OCI-LY1 (cell line): ENCODE results near the gene PCBP2.
"Not testable (repeated sequence)": the region's sequence is repeated elsewhere in the genome, so short reads cannot be mapped to it uniquely, and the experiment has no call there.

Source experiments
- H2AFZ ChIP-seq: fragments of 200-600 bp; sonication (generic), shearing (Covaris generic); 2 replicates; pipeline ENCODE4 v1.6.0; 2014; ENCODE audit warnings: antibody characterized with exemption, mild to moderate bottlenecking, low read length
- H3F3A ChIP-seq: fragments of 200-600 bp; sonication (generic), shearing (Covaris generic); 2 replicates; pipeline ENCODE4 v1.6.0; 2014; ENCODE audit warnings: mild to moderate bottlenecking, antibody characterized with exemption, low read length, moderate library complexity; ENCODE audit not compliant: insufficient read depth
- H3K27ac ChIP-seq: fragments of 200-600 bp; sonication (generic); 2 replicates; pipeline ENCODE4 v1.5.1; 2014; ENCODE audit warnings: low read length, mixed run types, mild to moderate bottlenecking, low read depth; ENCODE audit not compliant: poor library complexity, severe bottlenecking
- H3K27me3 ChIP-seq: fragments of 200-600 bp; sonication (generic); 2 replicates; pipeline ENCODE4 v1.6.0; 2014; ENCODE audit warnings: antibody characterized with exemption, mild to moderate bottlenecking, low read length, moderate library complexity; ENCODE audit not compliant: insufficient read depth
- H3K36me3 ChIP-seq: fragments of 200-600 bp; sonication (generic); 2 replicates; pipeline ENCODE4 v1.6.1; 2014; ENCODE audit warnings: mild to moderate bottlenecking, antibody characterized with exemption, low read length, moderate library complexity, mixed read lengths; ENCODE audit not compliant: insufficient read depth
- H3K4me1 ChIP-seq: fragments of 200-600 bp; sonication (generic); 2 replicates; pipeline ENCODE4 v1.5.1; 2014; ENCODE audit warnings: mild to moderate bottlenecking, low read length, moderate library complexity; ENCODE audit not compliant: insufficient read depth, severe bottlenecking
- H3K4me2 ChIP-seq: fragments of 200-600 bp; sonication (generic), shearing (Covaris generic); 2 replicates; pipeline ENCODE4 v1.6.1; 2014; ENCODE audit warnings: low read length
- H3K4me3 ChIP-seq: fragments of 200-600 bp; sonication (generic); 2 replicates; pipeline ENCODE4 v1.5.1; 2014; ENCODE audit warnings: low read length, low read depth, mild to moderate bottlenecking, mixed read lengths; ENCODE audit not compliant: poor library complexity, severe bottlenecking
- H3K79me2 ChIP-seq: fragments of 200-600 bp; shearing (Covaris generic); 2 replicates; pipeline ENCODE4 v1.6.1; 2016; ENCODE audit warnings: mixed run types, low read length, mixed read lengths; ENCODE audit not compliant: insufficient read depth
- H3K9ac ChIP-seq: fragments of 200-600 bp; sonication (generic), shearing (Covaris generic); 2 replicates; pipeline ENCODE4 v1.6.1; 2014; ENCODE audit warnings: mild to moderate bottlenecking, low read length, mixed read lengths
- H3K9me2 ChIP-seq: fragments of 200-600 bp; sonication (generic), shearing (Covaris generic); 2 replicates; pipeline ENCODE4 v1.6.1; 2014; ENCODE audit warnings: low read depth, mild to moderate bottlenecking, low read length, mixed read lengths
- H3K9me3 ChIP-seq: fragments of 200-600 bp; shearing (Covaris generic); 2 replicates; pipeline ENCODE4 v1.6.1; 2014; ENCODE audit warnings: low read length, mixed read lengths
- H4K20me1 ChIP-seq: fragments of 200-600 bp; sonication (generic), shearing (Covaris generic); 2 replicates; pipeline ENCODE4 v1.6.0; 2016; ENCODE audit warnings: mild to moderate bottlenecking, low read length; ENCODE audit not compliant: insufficient read depth
- EZH2 ChIP-seq: fragments of 200-600 bp; sonication (generic), shearing (Covaris generic); IDR thresholded peaks from 2 replicates; pipeline ENCODE4 v1.8.0; 2017; ENCODE audit warnings: borderline replicate concordance, mixed run types, mild to moderate bottlenecking, antibody characterized with exemption, low read length, moderate library complexity, mixed read lengths
- TF ChIP-seq, protein P1 (sequence below): fragments of 200-600 bp; sonication (generic), shearing (Covaris generic); IDR thresholded peaks from 2 replicates; pipeline ENCODE4 v1.5.1; 2017; ENCODE audit warnings: mild to moderate bottlenecking, antibody characterized with exemption, low read length, moderate library complexity, mixed read lengths

PCBP2 gene

DNA sequence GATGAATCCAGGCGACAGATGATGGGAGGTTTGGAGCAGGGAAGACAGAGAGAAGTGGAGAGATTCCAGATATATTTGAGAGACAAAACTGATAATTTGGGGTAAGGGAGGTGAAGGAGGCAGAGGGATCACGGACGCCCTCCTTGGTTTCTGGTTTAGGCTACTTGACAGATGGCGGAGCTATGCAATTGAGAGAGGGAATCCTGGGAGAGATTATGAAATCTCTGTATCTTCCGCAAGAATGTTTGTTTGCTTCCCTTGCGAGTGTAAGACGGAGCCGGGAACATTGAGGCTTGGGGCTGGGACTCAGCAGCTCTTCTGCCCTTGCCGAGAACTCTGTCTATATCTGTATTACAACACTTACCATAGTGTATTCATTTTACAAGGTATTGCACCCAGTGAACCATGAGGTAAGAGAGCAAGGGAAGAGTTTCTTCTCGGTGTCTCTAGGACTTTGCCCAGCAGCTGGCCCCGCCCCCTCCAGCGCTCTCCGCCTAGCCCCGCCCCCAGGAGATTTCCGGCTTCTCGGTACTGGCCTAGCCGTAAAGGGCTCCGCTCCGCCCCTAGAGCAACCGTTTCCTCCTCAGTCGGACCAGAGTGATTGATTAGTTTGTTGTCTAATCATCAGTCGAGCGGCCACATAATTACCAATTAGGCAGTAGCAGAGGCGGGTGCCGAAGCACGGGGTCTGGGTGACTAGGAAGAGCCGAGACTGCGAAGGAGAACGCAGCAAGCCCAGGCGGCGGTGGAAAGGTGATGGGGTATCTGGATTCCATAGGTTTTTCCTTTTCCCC is 10.7 kb upstream of the PCBP2 start, which contains the start of gene PRR13:
PRR13 (plus strand) TSS at position 695 of the 794 bp plus-strand sequence. CDS start 981 bp downstream, outside the sequence.
- Histone ChIP-seq H3F3A (no peaks in the 10 kb centered on the region), H3K9me3 (no peaks in the 10 kb centered on the region), H3K27me3 (no peaks in the 10 kb centered on the region), H3K9ac (peak within 1 kb of the TSS; percentile 99), H3K9me2 (no peaks in the 10 kb centered on the region), H3K4me1 (peaks cover 26% of the 10 kb centered on the region), H3K4me3 (peak within 1 kb of the TSS; percentile 99), H4K20me1 (no peaks in the 10 kb centered on the region), H3K79me2 (peaks cover 14% of the 10 kb centered on the region), H3K27ac (peak within 1 kb of the TSS; percentile 71), H2AFZ (peak within 1 kb of the TSS; percentile 60), H3K36me3 (peaks cover 33% of the 10 kb centered on the region), H3K4me2 (peak within 1 kb of the TSS; percentile 68)
- TF ChIP-seq, protein P1, sequence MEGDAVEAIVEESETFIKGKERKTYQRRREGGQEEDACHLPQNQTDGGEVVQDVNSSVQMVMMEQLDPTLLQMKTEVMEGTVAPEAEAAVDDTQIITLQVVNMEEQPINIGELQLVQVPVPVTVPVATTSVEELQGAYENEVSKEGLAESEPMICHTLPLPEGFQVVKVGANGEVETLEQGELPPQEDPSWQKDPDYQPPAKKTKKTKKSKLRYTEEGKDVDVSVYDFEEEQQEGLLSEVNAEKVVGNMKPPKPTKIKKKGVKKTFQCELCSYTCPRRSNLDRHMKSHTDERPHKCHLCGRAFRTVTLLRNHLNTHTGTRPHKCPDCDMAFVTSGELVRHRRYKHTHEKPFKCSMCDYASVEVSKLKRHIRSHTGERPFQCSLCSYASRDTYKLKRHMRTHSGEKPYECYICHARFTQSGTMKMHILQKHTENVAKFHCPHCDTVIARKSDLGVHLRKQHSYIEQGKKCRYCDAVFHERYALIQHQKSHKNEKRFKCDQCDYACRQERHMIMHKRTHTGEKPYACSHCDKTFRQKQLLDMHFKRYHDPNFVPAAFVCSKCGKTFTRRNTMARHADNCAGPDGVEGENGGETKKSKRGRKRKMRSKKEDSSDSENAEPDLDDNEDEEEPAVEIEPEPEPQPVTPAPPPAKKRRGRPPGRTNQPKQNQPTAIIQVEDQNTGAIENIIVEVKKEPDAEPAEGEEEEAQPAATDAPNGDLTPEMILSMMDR = no peak
- no peak for TF ChIP-seq EZH2

GRCh38 chr12:53443955-53444354 is 7.9 kb upstream of the PCBP2 start:
- H3K9me2 ChIP-seq = no peaks in the 10 kb centered on the region
- no peak overlapping the region for H3K27ac ChIP-seq
- peaks cover 56% of the 10 kb centered on the region for H3K36me3 ChIP-seq

GRCh38 chr12:53444593-53445325 is 7.1 kb upstream of the PCBP2 start:
- H3K27me3 ChIP-seq, H3K9ac ChIP-seq, H2AFZ ChIP-seq, H4K20me1 ChIP-seq, H3K4me2 ChIP-seq, H3K9me3 ChIP-seq, H3K27ac ChIP-seq, H3F3A ChIP-seq, H3K9me2 ChIP-seq, H3K4me3 ChIP-seq: not testable (repeated sequence)
- Histone ChIP-seq H3K79me2 (peaks cover 14% of the 10 kb centered on the region), H3K36me3 (peaks cover 56% of the 10 kb centered on the region), H3K4me1 (peaks cover 26% of the 10 kb centered on the region)

More at GRCh38 chr12:53443955-53444354, 7.9 kb upstream of the PCBP2 start:
- H3K4me1 ChIP-seq = peaks cover 26% of the 10 kb centered on the region
- no peaks in the 10 kb centered on the region for H3K27me3 ChIP-seq
- H3K79me2 ChIP-seq = peaks cover 14% of the 10 kb centered on the region
- no peak for TF ChIP-seq EZH2
- TF ChIP-seq, protein P1 = no peak
- no peaks in the 10 kb centered on the region for H4K20me1 ChIP-seq
- H3K9me3 ChIP-seq = no peaks in the 10 kb centered on the region
- no peak overlapping the region for H3K9ac ChIP-seq
- H3F3A ChIP-seq = no peaks in the 10 kb centered on the region
- H3K4me2 ChIP-seq = no peak overlapping the region; the same call in 1 of the 2 replicates
- H2AFZ ChIP-seq = no peak overlapping the region
- no peak overlapping the region for H3K4me3 ChIP-seq
